ENCODE results near the gene PLPPR1. TPM values are rescaled to one million over a fixed set of nuclear protein-coding genes. Genes with fewer than 3 reads are reported as not detected.

The PLPPR1 gene
- polyA plus RNA-seq, 1 of the 3 experiments (the other 2 are of a cell fraction): not detected

- Histone ChIP-seq H2AFZ (ENCODE audit: low read depth) (no peak overlapping the region), H3K9me3 (no peaks in the 10 kb centered on the region), H3K27ac (ENCODE audit: low read depth in 2 of 2, low read length in 1 of 2) (no peak overlapping the region), H3K4me3 (ENCODE audit: low read depth in 2 of 2, low read length in 1 of 2) (no peak overlapping the region), H3K79me2 (ENCODE audit: insufficient read depth) (no peaks in the 10 kb centered on the region), H3K4me1 (ENCODE audit: control insufficient read depth in 1 of 2, insufficient read depth in 2 of 2, low read depth in 1 of 2, low read length in 1 of 2) (no peaks in the 10 kb centered on the region), H3K27me3 (ENCODE audit: insufficient read depth) (no peaks in the 10 kb centered on the region), H4K20me1 (ENCODE audit: insufficient read depth) (no peaks in the 10 kb centered on the region), H3F3A (replicated peaks; ENCODE audit: insufficient read depth) (no peaks in the 10 kb centered on the region), H3K9me2 (no peaks in the 10 kb centered on the region), H3K4me2 (no peak overlapping the region), H3K9ac (no peak overlapping the region), H3K36me3 (replicated peaks in 1 of 2; ENCODE audit: control insufficient read depth in 1 of 2, insufficient read depth in 2 of 2, low read length in 1 of 2) (no peaks in the 10 kb centered on the region)
- ChIA-PET POLR2A (no interaction called here), CTCF (no interaction called here)
- WGBS (ENCODE audit: low lambda C conversion rate): 14% methylated on average over 2 of the region's 2 CpGs
- no peak for DNase-seq
- no peak for TF ChIP-seq SIN3A (IDR thresholded peaks at IDR 0.05; ENCODE audit: borderline replicate concordance, low read depth, low read length)
Measured at GRCh38 chr9:101184813-101185278, 156.3 kb downstream of the PLPPR1 start.

GRCh38 chr9:101191723-101192122 is 163.2 kb downstream of the PLPPR1 start:
- H4K20me1 ChIP-seq (ENCODE audit: insufficient read depth): no peaks in the 10 kb centered on the region
- TF ChIP-seq YY1 (IDR thresholded peaks at IDR 0.05; ENCODE audit: low read depth) (no peak), MXI1 (IDR thresholded peaks at IDR 0.05; ENCODE audit: low read depth, low read length) (no peak)
- H3K9me2 ChIP-seq: no peaks in the 10 kb centered on the region
- no peak overlapping the region for H3K4me3 ChIP-seq (ENCODE audit: low read depth in 2 of 2, low read length in 1 of 2)
- H3K27me3 ChIP-seq (ENCODE audit: insufficient read depth): no peaks in the 10 kb centered on the region
- POLR2A ChIA-PET: no interaction called here
- no peaks in the 10 kb centered on the region for H3K79me2 ChIP-seq (ENCODE audit: insufficient read depth)
- no peaks in the 10 kb centered on the region for H3K36me3 ChIP-seq (replicated peaks in 1 of 2; ENCODE audit: control insufficient read depth in 1 of 2, insufficient read depth in 2 of 2, low read length in 1 of 2)
- 4% methylated on average over 2 of the region's 2 CpGs for WGBS (ENCODE audit: low lambda C conversion rate)
- no peak overlapping the region for H2AFZ ChIP-seq (ENCODE audit: low read depth)
- H3K4me2 ChIP-seq: no peak overlapping the region
- no peak overlapping the region for H3K27ac ChIP-seq (ENCODE audit: low read depth in 2 of 2, low read length in 1 of 2)
- H3K9ac ChIP-seq: no peak overlapping the region
- H3K4me1 ChIP-seq (ENCODE audit: control insufficient read depth in 1 of 2, insufficient read depth in 2 of 2, low read depth in 1 of 2, low read length in 1 of 2): no peaks in the 10 kb centered on the region
- no peak for DNase-seq
- CTCF ChIA-PET: no interaction called here
- H3F3A ChIP-seq (replicated peaks; ENCODE audit: insufficient read depth): no peaks in the 10 kb centered on the region
- H3K9me3 ChIP-seq: no peaks in the 10 kb centered on the region

GRCh38 chr9:101197026-101197425 is 168.5 kb downstream of the PLPPR1 start:
- H3K36me3 ChIP-seq (replicated peaks in 1 of 2; ENCODE audit: control insufficient read depth in 1 of 2, insufficient read depth in 2 of 2, low read length in 1 of 2): no peaks in the 10 kb centered on the region
- no peak for TF ChIP-seq RFX5 (IDR thresholded peaks at IDR 0.05; ENCODE audit: low read length)
- no peak for TF ChIP-seq USF1 (IDR thresholded peaks at IDR 0.05; ENCODE audit: borderline replicate concordance, low read depth)
- no peak for TF ChIP-seq TCF12 (IDR thresholded peaks at IDR 0.05)
- no peak for TF ChIP-seq MXI1 (IDR thresholded peaks at IDR 0.05; ENCODE audit: low read depth, low read length)
- no peak for TF ChIP-seq IRF3 (IDR thresholded peaks at IDR 0.05; ENCODE audit: low read depth, low read length)
- no peak for TF ChIP-seq POLR2AphosphoS5 (IDR thresholded peaks at IDR 0.05; ENCODE audit: low read depth, low read length)
- TF ChIP-seq FOXM1 (IDR thresholded peaks at IDR 0.05; ENCODE audit: low read depth): no peak
- TF ChIP-seq SIN3A (IDR thresholded peaks at IDR 0.05; ENCODE audit: borderline replicate concordance, low read depth, low read length): no peak
- no peak for TF ChIP-seq FOXJ3 (CRISPR knock-in tag; IDR thresholded peaks at IDR 0.05)
- H3K79me2 ChIP-seq (ENCODE audit: insufficient read depth): no peaks in the 10 kb centered on the region
- CTCF ChIA-PET: no interaction called here
- H4K20me1 ChIP-seq (ENCODE audit: insufficient read depth): no peaks in the 10 kb centered on the region
- H3K9ac ChIP-seq: no peak overlapping the region
- no peak overlapping the region for H3K4me3 ChIP-seq (ENCODE audit: low read depth in 2 of 2, low read length in 1 of 2)
- no peak for DNase-seq
- POLR2A ChIA-PET: no interaction called here
- no peaks in the 10 kb centered on the region for H3K9me3 ChIP-seq
- H3F3A ChIP-seq (replicated peaks; ENCODE audit: insufficient read depth): no peaks in the 10 kb centered on the region
- no peak overlapping the region for H3K27ac ChIP-seq (ENCODE audit: low read depth in 2 of 2, low read length in 1 of 2)
- no peak overlapping the region for H3K4me2 ChIP-seq
- no peaks in the 10 kb centered on the region for H3K4me1 ChIP-seq (ENCODE audit: control insufficient read depth in 1 of 2, insufficient read depth in 2 of 2, low read depth in 1 of 2, low read length in 1 of 2)
- no peaks in the 10 kb centered on the region for H3K9me2 ChIP-seq
- no peaks in the 10 kb centered on the region for H3K27me3 ChIP-seq (ENCODE audit: insufficient read depth)
- 51% methylated on average over 4 of the region's 4 CpGs for WGBS (ENCODE audit: low lambda C conversion rate)
- no peak overlapping the region for H2AFZ ChIP-seq (ENCODE audit: low read depth)
